Astrocyte (in vitro differentiated cells and primary cell): ENCODE data around the gene PHKA2.

Source experiments
- CTCF ChIP-seq: IDR thresholded peaks from 2 replicates; pipeline ENCODE4 v1.5.1; 2011; ENCODE audit warnings: low read depth, mild to moderate bottlenecking, inconsistent platforms, low read length, moderate library complexity; ENCODE audit not compliant: insufficient read depth
- EZH2 ChIP-seq: IDR thresholded peaks from 2 replicates; pipeline ENCODE4 v1.6.1; 2012; ENCODE audit warnings: mild to moderate bottlenecking, low read length, inconsistent platforms; ENCODE audit not compliant: insufficient read depth

DNA sequence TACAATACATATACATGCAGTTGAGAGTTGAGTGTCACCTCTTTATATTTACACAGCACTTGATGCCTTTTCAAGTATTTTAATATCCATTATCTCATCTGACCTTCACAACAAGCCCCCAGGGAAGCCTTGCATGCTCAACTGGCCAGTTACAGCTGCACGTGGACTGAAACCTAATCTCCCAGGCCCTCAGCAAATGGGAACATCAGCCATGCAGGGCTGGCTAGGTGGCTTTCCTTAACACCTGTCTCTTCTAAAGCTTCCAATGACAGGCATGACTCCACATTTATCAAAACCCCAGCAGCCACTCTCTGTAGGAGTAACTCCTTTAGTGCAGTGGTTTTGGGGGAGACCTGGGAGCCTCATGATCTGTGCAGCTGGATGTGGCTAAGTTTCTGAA, 56.4 kb downstream of the PHKA2 start:
- TF ChIP-seq CTCF (no peak), EZH2 (no peak)
